ENCODE measurements around the gene VPS18. TPM values are rescaled to one million over a fixed set of nuclear protein-coding genes. Genes with fewer than 3 reads are reported as not detected.
"Not testable (repeated sequence)": the region's sequence is repeated elsewhere in the genome, so short reads cannot be mapped to it uniquely, and the experiment has no call there.

The VPS18 gene
- total RNA-seq, 4 donors from 2014 or later, result 15.0 to 24.9 (median 19.7) TPM

DNA sequence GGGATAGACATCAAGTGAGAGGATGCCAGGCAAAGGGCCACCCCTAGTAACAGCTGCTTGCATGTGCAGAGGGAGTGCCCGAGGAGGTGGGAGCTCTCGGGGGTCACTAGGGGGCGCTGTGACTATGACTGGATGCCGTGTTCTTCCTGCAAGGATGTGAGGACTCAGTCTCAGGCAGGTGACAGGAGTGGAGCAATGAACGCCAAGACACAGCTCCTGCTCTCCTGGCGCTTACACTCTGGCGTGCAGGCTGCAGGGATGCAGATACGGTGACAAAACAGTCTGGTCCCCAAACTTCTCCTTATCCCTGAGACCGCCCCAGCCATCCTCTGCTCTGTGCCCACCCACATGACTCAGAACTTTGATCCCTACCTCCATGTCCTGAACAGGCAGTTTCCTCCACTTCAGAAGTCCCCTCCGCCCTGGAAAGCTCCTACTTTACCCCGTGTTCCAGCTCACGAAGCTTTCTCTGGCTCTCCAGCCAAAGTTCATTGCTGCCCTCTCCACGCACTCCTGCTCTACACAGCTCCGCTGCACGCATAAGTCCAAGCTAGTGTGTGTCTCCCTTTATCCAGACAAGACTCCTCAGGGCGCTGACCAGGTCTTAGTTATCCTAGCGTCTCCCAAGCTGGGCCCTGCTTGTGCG, 34.9 kb upstream of the VPS18 start:
- H3K27ac ChIP-seq, result no peak overlapping the region
- peaks cover 27% of the 10 kb centered on the region for H3K4me1 ChIP-seq
- no peaks in the 10 kb centered on the region for H3K9me3 ChIP-seq
- 52% methylated on average over 16 of the region's 18 CpGs for WGBS
- no peaks in the 10 kb centered on the region for H3K27me3 ChIP-seq
- peak; percentile 88 to 92 for DNase-seq (ENCODE audit: low spot score in 2 of 2)
- H3K36me3 ChIP-seq, result peaks cover 27% of the 10 kb centered on the region
- no peak for TF ChIP-seq POLR2AphosphoS5 (IDR thresholded peaks at IDR 0.05)
- peak; percentile 37 to 78 for TF ChIP-seq CTCF (IDR thresholded peaks at IDR 0.05)
- H3K4me3 ChIP-seq, result no peak overlapping the region

DNA sequence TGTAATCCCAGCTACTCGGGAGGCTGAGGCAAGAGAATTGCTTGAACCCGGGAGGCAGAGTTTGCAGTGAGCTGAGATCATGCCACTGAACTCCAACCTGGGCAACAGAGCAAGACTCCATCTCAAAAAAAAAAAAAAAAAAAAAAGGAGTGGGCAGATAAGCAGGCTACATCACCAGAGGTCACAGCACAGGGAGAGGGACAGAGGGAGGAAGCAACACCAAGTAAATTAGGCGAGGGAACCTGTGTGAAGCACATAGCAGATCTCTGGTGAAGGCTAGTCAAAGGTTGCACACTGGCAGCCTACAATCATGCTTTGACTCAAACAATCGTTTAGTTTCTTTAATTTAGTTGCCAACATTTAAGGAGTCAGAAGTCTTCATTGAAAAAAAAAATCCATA, 33.1 kb upstream of the VPS18 start:
- H3K4me3 ChIP-seq; H3K27ac ChIP-seq; DNase-seq (ENCODE audit: low spot score in 2 of 2); H3K27me3 ChIP-seq; H3K9me3 ChIP-seq; H3K36me3 ChIP-seq: not testable (repeated sequence)
- 70% methylated on average over 4 of the region's 4 CpGs for WGBS
- peaks cover 27% of the 10 kb centered on the region for H3K4me1 ChIP-seq

DNA sequence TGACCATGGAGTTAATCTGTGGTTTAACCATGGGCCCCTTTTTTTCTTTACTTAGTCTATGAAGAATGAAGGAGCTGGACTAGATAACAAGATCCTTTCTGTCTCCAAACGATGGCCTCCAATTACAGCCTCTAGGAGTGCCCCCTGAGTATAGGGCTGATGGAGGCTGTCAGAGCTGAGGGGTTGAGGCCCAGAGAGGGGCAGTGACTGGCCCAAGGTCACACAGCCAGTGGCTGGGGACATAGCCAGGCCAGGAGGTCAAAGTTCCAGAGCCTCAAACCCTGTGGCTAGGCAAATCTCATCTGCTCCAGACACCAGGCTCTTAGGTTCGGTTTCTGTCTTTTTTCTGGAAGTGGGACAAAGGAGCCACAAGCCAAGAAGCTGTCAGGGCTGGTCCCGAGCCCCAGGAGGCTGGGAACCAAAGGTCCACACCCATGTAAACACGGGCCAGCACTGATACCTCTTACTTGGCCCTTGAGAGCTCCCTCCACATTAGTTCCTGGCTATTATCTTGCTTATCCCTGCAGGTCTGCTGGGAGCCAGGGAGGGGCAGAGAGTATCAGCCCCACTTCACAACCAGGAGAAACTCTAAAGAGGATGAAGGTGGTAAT, 30.5 kb upstream of the VPS18 start:
- WGBS, result 72% methylated on average over 4 of the region's 4 CpGs
- Histone ChIP-seq H3K9me3 (no peaks in the 10 kb centered on the region), H3K36me3 (no peaks in the 10 kb centered on the region), H3K27me3 (no peaks in the 10 kb centered on the region), H3K27ac (peak overlapping the region; percentile 5), H3K4me3 (no peak overlapping the region), H3K4me1 (peaks cover 11% of the 10 kb centered on the region)
- DNase-seq (ENCODE audit: low spot score in 2 of 2), result no peak
- TF ChIP-seq POLR2A (IDR thresholded peaks at IDR 0.05) (no peak), POLR2AphosphoS5 (IDR thresholded peaks at IDR 0.05) (no peak), EP300 (IDR thresholded peaks at IDR 0.05) (no peak), CTCF (IDR thresholded peaks at IDR 0.05) (no peak)

GRCh38 chr15:40867199-40867598, 27.1 kb upstream of the VPS18 start:
- no peak overlapping the region for H3K4me3 ChIP-seq
- no peaks in the 10 kb centered on the region for H3K27me3 ChIP-seq
- H3K36me3 ChIP-seq, result no peaks in the 10 kb centered on the region
- H3K4me1 ChIP-seq, result peaks cover 22% of the 10 kb centered on the region
- TF ChIP-seq POLR2AphosphoS5 (IDR thresholded peaks at IDR 0.05), result no peak
- TF ChIP-seq EP300 (IDR thresholded peaks at IDR 0.05), result no peak
- DNase-seq (ENCODE audit: low spot score in 2 of 2), result no peak
- H3K9me3 ChIP-seq, result no peaks in the 10 kb centered on the region
- no peak overlapping the region for H3K27ac ChIP-seq
- WGBS, result 99% methylated on average over 4 of the region's 4 CpGs

- Histone ChIP-seq H3K4me3 (no peak overlapping the region), H3K27me3 (no peaks in the 10 kb centered on the region), H3K36me3 (no peaks in the 10 kb centered on the region), H3K4me1 (peaks cover 42% of the 10 kb centered on the region), H3K27ac (peak overlapping the region; percentile 92), H3K9me3 (no peaks in the 10 kb centered on the region)
- 67% methylated on average over 5 of the region's 5 CpGs for WGBS
- DNase-seq (ENCODE audit: low spot score in 2 of 2), result no peak
- TF ChIP-seq CTCF (IDR thresholded peaks at IDR 0.05) (no peak), EP300 (IDR thresholded peaks at IDR 0.05) (no peak), POLR2A (IDR thresholded peaks at IDR 0.05) (no peak), POLR2AphosphoS5 (IDR thresholded peaks at IDR 0.05) (no peak)
Observed at GRCh38 chr15:40869686-40870085, 24.6 kb upstream of the VPS18 start.

DNA sequence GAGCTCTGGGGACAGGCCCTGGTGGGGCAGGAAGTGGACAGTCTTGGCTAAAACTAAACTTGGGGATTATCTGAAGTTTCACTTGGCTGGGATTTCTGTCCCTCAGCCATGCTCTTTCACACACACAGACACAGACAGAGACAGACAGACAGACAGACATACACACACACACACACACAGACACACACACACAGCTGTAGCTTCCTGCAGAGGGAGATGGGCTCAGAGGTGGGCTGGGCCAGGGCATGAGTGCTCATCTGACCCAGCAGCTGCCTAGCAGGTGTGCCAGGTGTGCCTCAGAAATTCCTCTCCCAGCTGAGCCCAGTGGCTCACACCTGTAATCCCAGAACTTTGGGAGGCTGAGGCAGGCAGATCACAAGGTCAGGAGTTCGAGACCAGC, 23.5 kb upstream of the VPS18 start:
- no peaks in the 10 kb centered on the region for H3K9me3 ChIP-seq
- WGBS, result 100% methylated on average over 1 of the region's 1 CpG
- H3K36me3 ChIP-seq, result no peaks in the 10 kb centered on the region
- TF ChIP-seq CTCF (IDR thresholded peaks at IDR 0.05) (no peak), POLR2A (IDR thresholded peaks at IDR 0.05) (no peak), POLR2AphosphoS5 (IDR thresholded peaks at IDR 0.05) (no peak), EP300 (IDR thresholded peaks at IDR 0.05) (no peak)
- H3K4me3 ChIP-seq, result no peak overlapping the region
- DNase-seq (ENCODE audit: low spot score in 2 of 2), result no peak
- H3K27ac ChIP-seq, result peak overlapping the region; percentile 92
- peaks cover 43% of the 10 kb centered on the region for H3K4me1 ChIP-seq
- H3K27me3 ChIP-seq, result no peaks in the 10 kb centered on the region
